IPS DF 4.7 (cell line): ENCODE results near the gene PRKAB2.
"Not testable (repeated sequence)": the region's sequence is repeated elsewhere in the genome, so short reads cannot be mapped to it uniquely, and the experiment has no call there.

Experiments used
- DNase-seq: peaks from one replicate; pipeline ENCODE4 v3.0.0-alpha.2; 2013; ENCODE audit warnings: low spot score; ENCODE audit errors: extremely low read depth

The PRKAB2 gene

GRCh38 chr1:147111381-147112130, 60.7 kb downstream of the PRKAB2 start:
- DNase-seq, result no peak

- no peak for DNase-seq
Observed at GRCh38 chr1:147110872-147111271, 61.4 kb downstream of the PRKAB2 start.

- no peak for DNase-seq
Observed at GRCh38 chr1:147110434-147110833, 61.8 kb downstream of the PRKAB2 start.

- DNase-seq, result no peak
Observed at GRCh38 chr1:147109762-147110161, 62.5 kb downstream of the PRKAB2 start.

GRCh38 chr1:147109041-147109440, 63.2 kb downstream of the PRKAB2 start:
- no peak for DNase-seq

GRCh38 chr1:147106407-147106881, 65.8 kb downstream of the PRKAB2 start:
- DNase-seq, result not testable (repeated sequence)

- DNase-seq, result no peak
Observed at GRCh38 chr1:147105909-147106308, 66.4 kb downstream of the PRKAB2 start.
